AG04450 (cell line): ENCODE results near the gene CDA. TPM values are rescaled to one million over a fixed set of nuclear protein-coding genes. Genes with fewer than 3 reads are reported as not detected.

ENCODE experiments used
- CTCF ChIA-PET: fragments of 300-600, 350-600 bp; formaldehyde crosslinking; extraction: SDS; loops from one replicate; lab custom pipeline; 2022; ENCODE audit warnings: antibody characterized with exemption, inconsistent platforms; lab: Charles Lee
- POLR2A ChIA-PET: fragments of 350-600 bp; formaldehyde crosslinking; extraction: SDS; loops from one replicate; lab custom pipeline; 2021; ENCODE audit warnings: antibody characterized with exemption, inconsistent platforms; lab: Yijun Ruan, JAX
- DNase-seq: peaks from one replicate; pipeline ENCODE4 v3.0.0-alpha.2; 2011; ENCODE audit warnings: low read depth, low spot score
- H3K27ac ChIP-seq: one replicate; pipeline ENCODE4 v1.5.1; 2012; ENCODE audit warnings: low read depth, low read length, control low read depth
- H3K27me3 ChIP-seq: one replicate; pipeline ENCODE4 v1.6.0; 2012; ENCODE audit warnings: low read length; ENCODE audit not compliant: control insufficient read depth, insufficient read depth
- H3K4me3 ChIP-seq: 2 replicates; pipeline ENCODE4 v1.5.1; 2011; ENCODE audit warnings: mild to moderate bottlenecking, low read depth, low read length, control low read depth
- H3K9me3 ChIP-seq: 2 replicates; pipeline ENCODE4 v1.5.1; 2012; ENCODE audit warnings: low read length; ENCODE audit not compliant: control insufficient read depth, insufficient read depth
- polyA plus RNA-seq: library from polyadenylated mRNA; depleted of rRNA; stranded (reverse); fragments of >200 nt; gene quantifications from 2 replicates; pipeline ENCODE4 v1.2.3, GENCODE V29; 2011
- TF ChIP-seq, protein P1 (sequence below): IDR thresholded peaks from 2 replicates; pipeline ENCODE4 v1.5.1; 2011; ENCODE audit warnings: low read depth, low read length, control low read depth, inconsistent platforms

The CDA gene
- polyA plus RNA-seq, 1 experiment, result 2.8 TPM

- no peaks in the 10 kb centered on the region for H3K9me3 ChIP-seq
- POLR2A ChIA-PET, result no interaction called here
- no peak overlapping the region for H3K27ac ChIP-seq
- no peak overlapping the region for H3K4me3 ChIP-seq
- H3K27me3 ChIP-seq, result no peaks in the 10 kb centered on the region
- CTCF ChIA-PET, result interaction anchor here (2.0 to 5.6 kb wide), 3 partner anchors 9 to 117 kb away, joined by 13 to 48 read pairs (median 47); no protein-coding TSS in a partner anchor
- TF ChIP-seq, protein P1, sequence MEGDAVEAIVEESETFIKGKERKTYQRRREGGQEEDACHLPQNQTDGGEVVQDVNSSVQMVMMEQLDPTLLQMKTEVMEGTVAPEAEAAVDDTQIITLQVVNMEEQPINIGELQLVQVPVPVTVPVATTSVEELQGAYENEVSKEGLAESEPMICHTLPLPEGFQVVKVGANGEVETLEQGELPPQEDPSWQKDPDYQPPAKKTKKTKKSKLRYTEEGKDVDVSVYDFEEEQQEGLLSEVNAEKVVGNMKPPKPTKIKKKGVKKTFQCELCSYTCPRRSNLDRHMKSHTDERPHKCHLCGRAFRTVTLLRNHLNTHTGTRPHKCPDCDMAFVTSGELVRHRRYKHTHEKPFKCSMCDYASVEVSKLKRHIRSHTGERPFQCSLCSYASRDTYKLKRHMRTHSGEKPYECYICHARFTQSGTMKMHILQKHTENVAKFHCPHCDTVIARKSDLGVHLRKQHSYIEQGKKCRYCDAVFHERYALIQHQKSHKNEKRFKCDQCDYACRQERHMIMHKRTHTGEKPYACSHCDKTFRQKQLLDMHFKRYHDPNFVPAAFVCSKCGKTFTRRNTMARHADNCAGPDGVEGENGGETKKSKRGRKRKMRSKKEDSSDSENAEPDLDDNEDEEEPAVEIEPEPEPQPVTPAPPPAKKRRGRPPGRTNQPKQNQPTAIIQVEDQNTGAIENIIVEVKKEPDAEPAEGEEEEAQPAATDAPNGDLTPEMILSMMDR, result peak; percentile 84
- no peak for DNase-seq
Measured at GRCh38 chr1:20640183-20640597, 51.3 kb downstream of the CDA start.

DNA sequence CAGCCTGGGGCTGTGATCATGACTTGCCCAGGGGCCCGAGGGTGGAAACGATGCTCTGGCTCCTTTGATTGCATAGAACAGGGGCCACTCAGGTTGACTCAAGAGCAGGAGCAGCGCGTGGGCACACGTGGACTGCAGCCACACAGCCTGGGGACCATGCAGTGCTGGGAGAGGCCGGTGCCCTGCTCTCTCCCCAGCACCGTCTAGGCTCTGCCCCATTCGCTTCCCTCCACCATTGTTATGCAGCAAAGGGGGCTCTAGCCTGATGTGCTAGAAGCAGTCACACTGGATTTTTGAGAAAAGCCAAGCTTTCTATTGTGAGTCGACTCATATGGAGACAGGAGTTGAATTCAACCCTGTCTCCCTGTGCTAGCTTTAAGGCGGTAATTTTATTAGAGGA, 53.1 kb downstream of the CDA start:
- POLR2A ChIA-PET, result interaction anchor here (0.6 kb wide), 1 partner anchor 114 kb away, joined by 3 read pairs; no protein-coding TSS in a partner anchor
- CTCF ChIA-PET, result interaction anchor here (0.5 to 5.6 kb wide), 6 partner anchors 8 to 128 kb away, joined by 3 to 48 read pairs (median 6); partner anchors contain the start of gene PINK1

DNA sequence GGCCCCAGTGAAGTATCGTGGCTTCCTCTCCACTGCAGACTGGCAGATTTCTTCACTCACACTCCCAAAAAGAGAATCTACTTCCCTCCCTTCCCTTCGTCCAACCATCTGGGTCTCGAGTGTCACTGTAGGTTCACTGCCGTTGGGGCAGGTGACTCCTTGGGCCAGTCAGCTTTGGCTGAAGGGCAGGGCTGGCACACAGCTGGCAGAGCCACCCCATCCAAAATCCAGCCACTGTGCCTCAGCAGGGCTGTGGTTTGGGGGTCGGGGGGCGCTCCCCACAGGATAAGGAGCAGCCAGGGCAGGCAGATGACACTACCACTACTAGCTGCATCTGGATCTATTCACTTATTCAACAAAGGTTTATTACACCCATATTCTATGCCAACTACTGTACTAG, 54.2 kb downstream of the CDA start:
- ChIA-PET CTCF (interaction anchor here (1.0 to 2.6 kb wide), 2 partner anchors 10 to 431 kb away, joined by 3 to 7 read pairs; partner anchors contain the start of gene PINK1), POLR2A (interaction anchor here (1.1 kb wide), 1 partner anchor 18 kb away, joined by 3 read pairs; the partner anchor contains the start of gene DDOST)
- no peak for DNase-seq
- no peak overlapping the region for H3K27ac ChIP-seq
- TF ChIP-seq, protein P1, result no peak
- H3K27me3 ChIP-seq, result no peaks in the 10 kb centered on the region
- no peak overlapping the region for H3K4me3 ChIP-seq
- H3K9me3 ChIP-seq, result no peaks in the 10 kb centered on the region

More for the DNA sequence above, 53.1 kb downstream of the CDA start:
- DNase-seq, result no peak
- Histone ChIP-seq H3K4me3 (no peak overlapping the region), H3K9me3 (no peaks in the 10 kb centered on the region), H3K27ac (no peak overlapping the region), H3K27me3 (no peaks in the 10 kb centered on the region)
- TF ChIP-seq, protein P1, result no peak

DNA sequence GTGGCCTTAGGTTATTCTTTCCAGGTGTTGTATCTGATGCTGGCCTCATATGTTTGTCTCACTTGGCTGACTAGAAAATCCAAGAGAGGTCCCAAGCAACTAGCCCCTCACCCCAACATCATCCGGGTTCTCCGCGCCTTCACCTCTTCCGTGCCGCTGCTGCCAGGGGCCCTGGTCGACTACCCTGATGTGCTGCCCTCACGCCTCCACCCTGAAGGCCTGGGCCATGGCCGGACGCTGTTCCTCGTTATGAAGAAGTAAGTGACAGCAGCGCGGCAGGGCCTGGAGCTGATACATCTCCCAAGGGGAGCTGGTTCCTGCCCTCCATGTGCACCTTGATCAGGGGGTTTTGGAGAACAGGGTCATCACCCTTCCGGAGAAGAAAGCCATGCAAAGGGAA, 55.5 kb downstream of the CDA start:
- H3K4me3 ChIP-seq, result no peak overlapping the region
- POLR2A ChIA-PET, result no interaction called here
- TF ChIP-seq, protein P1, result no peak
- no peak for DNase-seq
- H3K27ac ChIP-seq, result no peak overlapping the region
- H3K9me3 ChIP-seq, result no peaks in the 10 kb centered on the region
- CTCF ChIA-PET, result no interaction called here
- no peaks in the 10 kb centered on the region for H3K27me3 ChIP-seq

GRCh38 chr1:20645414-20645813, 56.5 kb downstream of the CDA start:
- TF ChIP-seq, protein P1, result no peak
- POLR2A ChIA-PET, result no interaction called here
- DNase-seq, result no peak
- H3K27ac ChIP-seq, result no peak overlapping the region
- no peak overlapping the region for H3K4me3 ChIP-seq
- CTCF ChIA-PET, result interaction anchor here (1.1 to 1.2 kb wide), 3 partner anchors 11 to 123 kb away, joined by 3 to 6 read pairs (median 5); no protein-coding TSS in a partner anchor
- no peaks in the 10 kb centered on the region for H3K9me3 ChIP-seq
- no peaks in the 10 kb centered on the region for H3K27me3 ChIP-seq
